ENCODE data around the gene GLG1.

GRCh38 chr16:74580833-74581232 is 26.1 kb downstream of the GLG1 start:
- TF ChIP-seq RAD21 (IDR thresholded peaks at IDR 0.05; ENCODE audit: low read depth) (no peak), TAF1 (IDR thresholded peaks at IDR 0.05; ENCODE audit: low read depth) (no peak), YY1 (IDR thresholded peaks at IDR 0.05; ENCODE audit: low read depth) (no peak), CREB1 (IDR thresholded peaks at IDR 0.05; ENCODE audit: low read depth) (no peak), EP300 (IDR thresholded peaks at IDR 0.05; ENCODE audit: borderline replicate concordance) (no peak), CEBPB (IDR thresholded peaks at IDR 0.05) (no peak), EGR1 (IDR thresholded peaks at IDR 0.05) (no peak), TEAD4 (IDR thresholded peaks at IDR 0.05) (no peak), NFIC (IDR thresholded peaks at IDR 0.05) (no peak)
- TF ChIP-seq, protein P1, sequence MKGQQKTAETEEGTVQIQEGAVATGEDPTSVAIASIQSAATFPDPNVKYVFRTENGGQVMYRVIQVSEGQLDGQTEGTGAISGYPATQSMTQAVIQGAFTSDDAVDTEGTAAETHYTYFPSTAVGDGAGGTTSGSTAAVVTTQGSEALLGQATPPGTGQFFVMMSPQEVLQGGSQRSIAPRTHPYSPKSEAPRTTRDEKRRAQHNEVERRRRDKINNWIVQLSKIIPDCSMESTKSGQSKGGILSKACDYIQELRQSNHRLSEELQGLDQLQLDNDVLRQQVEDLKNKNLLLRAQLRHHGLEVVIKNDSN (IDR thresholded peaks at IDR 0.05): no peak
- TF ChIP-seq, protein P2, sequence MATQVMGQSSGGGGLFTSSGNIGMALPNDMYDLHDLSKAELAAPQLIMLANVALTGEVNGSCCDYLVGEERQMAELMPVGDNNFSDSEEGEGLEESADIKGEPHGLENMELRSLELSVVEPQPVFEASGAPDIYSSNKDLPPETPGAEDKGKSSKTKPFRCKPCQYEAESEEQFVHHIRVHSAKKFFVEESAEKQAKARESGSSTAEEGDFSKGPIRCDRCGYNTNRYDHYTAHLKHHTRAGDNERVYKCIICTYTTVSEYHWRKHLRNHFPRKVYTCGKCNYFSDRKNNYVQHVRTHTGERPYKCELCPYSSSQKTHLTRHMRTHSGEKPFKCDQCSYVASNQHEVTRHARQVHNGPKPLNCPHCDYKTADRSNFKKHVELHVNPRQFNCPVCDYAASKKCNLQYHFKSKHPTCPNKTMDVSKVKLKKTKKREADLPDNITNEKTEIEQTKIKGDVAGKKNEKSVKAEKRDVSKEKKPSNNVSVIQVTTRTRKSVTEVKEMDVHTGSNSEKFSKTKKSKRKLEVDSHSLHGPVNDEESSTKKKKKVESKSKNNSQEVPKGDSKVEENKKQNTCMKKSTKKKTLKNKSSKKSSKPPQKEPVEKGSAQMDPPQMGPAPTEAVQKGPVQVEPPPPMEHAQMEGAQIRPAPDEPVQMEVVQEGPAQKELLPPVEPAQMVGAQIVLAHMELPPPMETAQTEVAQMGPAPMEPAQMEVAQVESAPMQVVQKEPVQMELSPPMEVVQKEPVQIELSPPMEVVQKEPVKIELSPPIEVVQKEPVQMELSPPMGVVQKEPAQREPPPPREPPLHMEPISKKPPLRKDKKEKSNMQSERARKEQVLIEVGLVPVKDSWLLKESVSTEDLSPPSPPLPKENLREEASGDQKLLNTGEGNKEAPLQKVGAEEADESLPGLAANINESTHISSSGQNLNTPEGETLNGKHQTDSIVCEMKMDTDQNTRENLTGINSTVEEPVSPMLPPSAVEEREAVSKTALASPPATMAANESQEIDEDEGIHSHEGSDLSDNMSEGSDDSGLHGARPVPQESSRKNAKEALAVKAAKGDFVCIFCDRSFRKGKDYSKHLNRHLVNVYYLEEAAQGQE (IDR thresholded peaks at IDR 0.05; ENCODE audit: low read depth): no peak
- TF ChIP-seq, protein P3, sequence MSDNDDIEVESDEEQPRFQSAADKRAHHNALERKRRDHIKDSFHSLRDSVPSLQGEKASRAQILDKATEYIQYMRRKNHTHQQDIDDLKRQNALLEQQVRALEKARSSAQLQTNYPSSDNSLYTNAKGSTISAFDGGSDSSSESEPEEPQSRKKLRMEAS (IDR thresholded peaks at IDR 0.05): no peak
